H1 (cell line): ENCODE results near the gene HEATR1. TPM values are rescaled to one million over a fixed set of nuclear protein-coding genes. Genes with fewer than 3 reads are reported as not detected.

Experiments
- BACH1 ChIP-seq: IDR thresholded peaks from 2 replicates; pipeline ENCODE4 v1.6.1; 2012; ENCODE audit warnings: low read length, improper control_type of control experiment
- CTCF ChIP-seq, 3 experiments: IDR thresholded peaks; 1 replicate in 2 of 3; 2 replicates in 1 of 3; pipeline versions ENCODE4 v1.5.1 to v1.6.1; 2011; ENCODE audit warnings: low read length in 3 of 3, mild to moderate bottlenecking in 3 of 3, inconsistent platforms in 2 of 3, low read depth in 1 of 3, moderate library complexity in 1 of 3; ENCODE audit not compliant: insufficient read depth in 1 of 3; ENCODE audit errors: control extremely low read depth in 1 of 3
- FOSL1 ChIP-seq: IDR thresholded peaks from 2 replicates; pipeline ENCODE4 v1.6.1; 2011; ENCODE audit warnings: mild to moderate bottlenecking, low read depth, low read length, moderate library complexity; ENCODE audit not compliant: insufficient read depth
- HDAC6 ChIP-seq: IDR thresholded peaks from one replicate; pipeline ENCODE4 v1.7.1; 2012; ENCODE audit warnings: low read depth, mild to moderate bottlenecking, inconsistent platforms, low read length, moderate library complexity
- polyA plus RNA-seq, 7 experiments: library from polyadenylated mRNA; depleted of rRNA in 3 of 7; stranded (reverse) in 5 of 7; unstranded in 2 of 7; fragments of >200 nt in 5 of 7; fragments of 200-250 nt in 2 of 7; gene quantifications; 1 replicate in 5 of 7; 2 replicates in 1 of 7; 4 replicates in 1 of 7; pipeline versions ENCODE4 v1.2.1 to v1.2.3, GENCODE V29; 2011 to 2013; ENCODE audit warnings: missing spikeins in 2 of 7, mixed read lengths in 2 of 7
- total RNA-seq: library from RNA; stranded (reverse); fragmentation: NEBNext Ultra II Directional; extraction: Animal tissue kit (Norgen Biotek cat#: 25700); gene quantifications from 2 replicates; pipeline ENCODE4 v1.2.1, GENCODE V29; 2021

The HEATR1 gene
- total and polyA plus RNA-seq, 2 of the 8 experiments (the other 6 are each of a cell fraction or from before 2014, with no cell fraction given), result 13.0 to 95.8 TPM

- TF ChIP-seq CTCF (IDR thresholded peaks at IDR 0.05; ENCODE audit: control extremely low read depth in 1 of 3, insufficient read depth in 1 of 3, low read depth in 1 of 3, low read length in 3 of 3) (no peak), BACH1 (no peak), HDAC6 (no peak), FOSL1 (no peak)
- TF ChIP-seq, all 59 proteins: peak for 0
Measured at GRCh38 chr1:236552096-236552495, 52.2 kb downstream of the HEATR1 start (continued).
